Brain microvascular endothelial cell (primary cell): ENCODE results near the gene UQCR11.

ENCODE experiments used
- DNase-seq: peaks from one replicate; pipeline ENCODE4 v3.0.0-alpha.2; 2020
- H3K27ac ChIP-seq: fragments of 250-450 bp; sonication (Bioruptor Pico); 2 replicates; pipeline ENCODE4 v1.5.1; 2020; ENCODE audit warnings: mild to moderate bottlenecking, moderate library complexity
- H3K27me3 ChIP-seq: fragments of 250-450 bp; sonication (Bioruptor Pico); replicated peaks from 2 replicates; pipeline ENCODE4 v1.5.1; 2020; ENCODE audit warnings: mild to moderate bottlenecking
- H3K36me3 ChIP-seq: fragments of 250-450 bp; sonication (Bioruptor Pico); replicated peaks from 2 replicates; pipeline ENCODE4 v1.5.1; 2020; ENCODE audit warnings: mild to moderate bottlenecking
- H3K4me3 ChIP-seq: 2 replicates; pipeline ENCODE4 v1.5.1; 2011; ENCODE audit warnings: low read depth, mild to moderate bottlenecking, control low read depth, low read length, moderate library complexity
- CTCF ChIP-seq: IDR thresholded peaks from 2 replicates; pipeline ENCODE4 v1.5.1; 2011; ENCODE audit warnings: low read depth, mild to moderate bottlenecking, moderate library complexity, low read length, control low read depth, inconsistent platforms; ENCODE audit errors: missing control alignments
- in situ Hi-C: cut with HindIII; loops from 2 replicates; pipeline ENCODE4 v1.10.0; 2017; ENCODE audit warnings: low sequenced_read_pairs, low pct_ligation_motif_present

UQCR11 gene

GRCh38 chr19:1551068-1552040 is 53.9 kb downstream of the UQCR11 start:
- no peak overlapping the region for H3K27ac ChIP-seq
- TF ChIP-seq CTCF = no peak
- DNase-seq = no peak

GRCh38 chr19:1549332-1549945 is 55.8 kb downstream of the UQCR11 start:
- Histone ChIP-seq H3K36me3 (no peaks in the 10 kb centered on the region), H3K27me3 (no peaks in the 10 kb centered on the region), H3K4me3 (no peak overlapping the region), H3K27ac (no peak overlapping the region)
- no peak for DNase-seq
- no peak for TF ChIP-seq CTCF
- in situ Hi-C loops = no loop called here

More at GRCh38 chr19:1551068-1552040, 53.9 kb downstream of the UQCR11 start:
- in situ Hi-C loops = no loop called here
- Histone ChIP-seq H3K36me3 (peaks cover 4% of the 10 kb centered on the region), H3K4me3 (no peak overlapping the region), H3K27me3 (no peaks in the 10 kb centered on the region)
